ENCODE data around the gene GAP43. TPM values are rescaled to one million over a fixed set of nuclear protein-coding genes. Genes with fewer than 3 reads are reported as not detected.
A peak's percentile ranks its signal among the peaks of the same experiment; 100 is the strongest.

GAP43 gene
- total and polyA plus RNA-seq, 2 of the 13 experiments (the other 11 are each of a cell fraction or from before 2014, with no cell fraction given): not detected

DNA sequence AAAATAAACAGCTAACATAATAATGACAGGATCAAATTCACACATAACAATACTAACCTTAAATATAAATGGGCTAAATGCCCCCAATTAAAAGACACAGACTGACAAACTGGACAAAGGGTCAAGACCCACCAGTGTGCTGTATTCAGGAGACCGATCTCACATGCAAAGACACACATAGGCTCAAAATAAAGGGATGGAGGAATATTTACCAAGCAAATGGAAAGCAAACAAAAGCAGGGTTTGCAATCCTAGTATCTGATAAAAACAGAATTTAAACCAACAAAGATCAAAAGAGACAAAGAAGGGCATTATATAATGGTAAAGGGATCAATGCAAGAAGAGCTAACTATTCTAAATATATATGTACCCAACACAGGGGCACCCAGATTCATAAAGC is 129.7 kb downstream of the GAP43 start (continued):
- peak; percentile 78 for TF ChIP-seq GATAD2A (CRISPR knock-in tag; IDR thresholded peaks at IDR 0.05)
- TF ChIP-seq, protein P1, sequence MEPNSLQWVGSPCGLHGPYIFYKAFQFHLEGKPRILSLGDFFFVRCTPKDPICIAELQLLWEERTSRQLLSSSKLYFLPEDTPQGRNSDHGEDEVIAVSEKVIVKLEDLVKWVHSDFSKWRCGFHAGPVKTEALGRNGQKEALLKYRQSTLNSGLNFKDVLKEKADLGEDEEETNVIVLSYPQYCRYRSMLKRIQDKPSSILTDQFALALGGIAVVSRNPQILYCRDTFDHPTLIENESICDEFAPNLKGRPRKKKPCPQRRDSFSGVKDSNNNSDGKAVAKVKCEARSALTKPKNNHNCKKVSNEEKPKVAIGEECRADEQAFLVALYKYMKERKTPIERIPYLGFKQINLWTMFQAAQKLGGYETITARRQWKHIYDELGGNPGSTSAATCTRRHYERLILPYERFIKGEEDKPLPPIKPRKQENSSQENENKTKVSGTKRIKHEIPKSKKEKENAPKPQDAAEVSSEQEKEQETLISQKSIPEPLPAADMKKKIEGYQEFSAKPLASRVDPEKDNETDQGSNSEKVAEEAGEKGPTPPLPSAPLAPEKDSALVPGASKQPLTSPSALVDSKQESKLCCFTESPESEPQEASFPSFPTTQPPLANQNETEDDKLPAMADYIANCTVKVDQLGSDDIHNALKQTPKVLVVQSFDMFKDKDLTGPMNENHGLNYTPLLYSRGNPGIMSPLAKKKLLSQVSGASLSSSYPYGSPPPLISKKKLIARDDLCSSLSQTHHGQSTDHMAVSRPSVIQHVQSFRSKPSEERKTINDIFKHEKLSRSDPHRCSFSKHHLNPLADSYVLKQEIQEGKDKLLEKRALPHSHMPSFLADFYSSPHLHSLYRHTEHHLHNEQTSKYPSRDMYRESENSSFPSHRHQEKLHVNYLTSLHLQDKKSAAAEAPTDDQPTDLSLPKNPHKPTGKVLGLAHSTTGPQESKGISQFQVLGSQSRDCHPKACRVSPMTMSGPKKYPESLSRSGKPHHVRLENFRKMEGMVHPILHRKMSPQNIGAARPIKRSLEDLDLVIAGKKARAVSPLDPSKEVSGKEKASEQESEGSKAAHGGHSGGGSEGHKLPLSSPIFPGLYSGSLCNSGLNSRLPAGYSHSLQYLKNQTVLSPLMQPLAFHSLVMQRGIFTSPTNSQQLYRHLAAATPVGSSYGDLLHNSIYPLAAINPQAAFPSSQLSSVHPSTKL (CRISPR knock-in tag; IDR thresholded peaks at IDR 0.05): peak; percentile 73
- TF ChIP-seq POGZ (CRISPR knock-in tag; IDR thresholded peaks at IDR 0.05): 0 out of 2 replicates have a peak, but pooled peaks have one; percentile 47
- TF ChIP-seq ONECUT2 (CRISPR knock-in tag; IDR thresholded peaks at IDR 0.05): peak; percentile 79

DNA sequence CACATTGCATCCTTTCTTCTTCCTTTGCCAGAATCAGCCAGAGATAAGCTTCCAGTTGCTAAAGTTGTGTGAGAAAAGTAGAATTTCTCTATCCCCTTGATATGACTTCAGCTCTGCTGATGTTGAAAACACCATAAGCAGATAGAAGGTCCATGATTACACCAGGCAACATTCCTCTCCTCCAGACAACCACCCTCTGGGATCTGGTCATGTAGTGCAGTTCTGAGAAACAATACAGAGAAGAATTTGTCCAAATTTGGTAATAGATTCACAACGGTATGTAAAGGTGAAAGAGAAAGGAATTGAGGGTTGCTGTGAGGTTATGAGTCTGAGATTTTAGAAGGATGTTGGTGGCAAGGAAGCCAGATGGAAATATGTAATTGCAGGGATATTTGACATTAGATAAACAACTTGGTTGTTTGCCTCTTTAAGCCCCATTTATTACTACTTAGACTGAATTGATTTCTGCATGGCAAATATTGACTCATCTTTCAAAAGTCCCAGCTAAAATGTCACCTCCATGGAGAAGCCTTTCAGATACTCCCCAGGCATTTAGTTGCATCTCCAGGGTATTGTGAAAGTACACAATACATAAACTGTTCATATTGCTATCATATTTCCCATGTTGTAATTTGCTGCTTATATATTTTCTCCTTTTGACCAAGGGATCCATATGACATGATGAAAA is 134.9 kb downstream of the GAP43 start:
- CTCF ChIA-PET (ENCODE audit: low intra/inter-chr PET ratio, low total read pairs): no interaction called here
- POLR2A ChIA-PET: no interaction called here
- peak; percentile 70 for ATAC-seq
- Histone ChIP-seq H3K27ac (ENCODE audit: extremely low read length, insufficient read depth, low read length) (no peak overlapping the region), H3K9ac (ENCODE audit: insufficient read depth, low read depth, low read length) (no peak overlapping the region), H3K4me2 (ENCODE audit: low read depth, low read length) (no peak overlapping the region), H4K20me1 (ENCODE audit: insufficient read depth, low read length) (no peaks in the 10 kb centered on the region), H3K9me3 (ENCODE audit: low read length) (no peaks in the 10 kb centered on the region; the same call in 1 of the 2 replicates), H3K36me3 (replicated peaks in 1 of 2; ENCODE audit: control insufficient read depth in 1 of 2, insufficient read depth in 2 of 2, low read length in 2 of 2) (no peaks in the 10 kb centered on the region), H2AFZ (ENCODE audit: low read length) (no peak overlapping the region), H3K4me3 (replicated peaks in 1 of 3; ENCODE audit: insufficient read depth in 1 of 3, low read depth in 2 of 3, low read length in 3 of 3) (no peak overlapping the region), H3K27me3 (ENCODE audit: control insufficient read depth in 1 of 2, insufficient read depth in 2 of 2, low read length in 2 of 2) (no peaks in the 10 kb centered on the region), H3K79me2 (ENCODE audit: insufficient read depth, low read length) (no peaks in the 10 kb centered on the region), H3K4me1 (ENCODE audit: insufficient read depth, low read length) (peaks cover 19% of the 10 kb centered on the region)
- intact Hi-C loops (cut with micrococcal nuclease; ENCODE audit: unreplicated experiment): no loop called here
- WGBS (ENCODE audit: low lambda C conversion rate): 55% methylated on average over 1 of the region's 1 CpG
- BruUV-seq (replicated peaks): no TSS peak
- in situ Hi-C loops (cut with HindIII; ENCODE audit: extremely low pct_ligation_motif_present, low pct_unique_long_range_greater_than_20kb): no loop called here
- DNase-seq (ENCODE audit: low spot score): peak; percentile 16
- FAIRE-seq: no peak
- TF ChIP-seq ELF1 (CRISPR knock-in tag; IDR thresholded peaks at IDR 0.05) (no peak), ZNF598 (CRISPR knock-in tag; IDR thresholded peaks at IDR 0.05; ENCODE audit: borderline replicate concordance) (no peak), PHF5A (CRISPR knock-in tag; IDR thresholded peaks at IDR 0.05; ENCODE audit: low read depth, unreplicated experiment) (no peak), ZNF879 (CRISPR knock-in tag; IDR thresholded peaks at IDR 0.05) (no peak), RXRA (CRISPR knock-in tag; IDR thresholded peaks at IDR 0.05) (no peak), ZNF543 (CRISPR knock-in tag; IDR thresholded peaks at IDR 0.05) (no peak), ZNF263 (CRISPR knock-in tag; IDR thresholded peaks at IDR 0.05) (no peak), ONECUT2 (CRISPR knock-in tag; IDR thresholded peaks at IDR 0.05) (peak; percentile 62), ARNT2 (CRISPR knock-in tag; IDR thresholded peaks at IDR 0.05; ENCODE audit: low read depth) (no peak), TAF1 (CRISPR knock-in tag; IDR thresholded peaks at IDR 0.05) (no peak), CENPT (CRISPR knock-in tag; IDR thresholded peaks at IDR 0.05; ENCODE audit: low read depth) (no peak), SIN3B (IDR thresholded peaks at IDR 0.05; ENCODE audit: low read length) (no peak), ZNF235 (CRISPR knock-in tag; IDR thresholded peaks at IDR 0.05; ENCODE audit: borderline replicate concordance) (no peak)
- TF ChIP-seq, protein P2, sequence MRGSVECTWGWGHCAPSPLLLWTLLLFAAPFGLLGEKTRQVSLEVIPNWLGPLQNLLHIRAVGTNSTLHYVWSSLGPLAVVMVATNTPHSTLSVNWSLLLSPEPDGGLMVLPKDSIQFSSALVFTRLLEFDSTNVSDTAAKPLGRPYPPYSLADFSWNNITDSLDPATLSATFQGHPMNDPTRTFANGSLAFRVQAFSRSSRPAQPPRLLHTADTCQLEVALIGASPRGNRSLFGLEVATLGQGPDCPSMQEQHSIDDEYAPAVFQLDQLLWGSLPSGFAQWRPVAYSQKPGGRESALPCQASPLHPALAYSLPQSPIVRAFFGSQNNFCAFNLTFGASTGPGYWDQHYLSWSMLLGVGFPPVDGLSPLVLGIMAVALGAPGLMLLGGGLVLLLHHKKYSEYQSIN (CRISPR knock-in tag; IDR thresholded peaks at IDR 0.05; ENCODE audit: borderline replicate concordance): no peak
- TF ChIP-seq, protein P3, sequence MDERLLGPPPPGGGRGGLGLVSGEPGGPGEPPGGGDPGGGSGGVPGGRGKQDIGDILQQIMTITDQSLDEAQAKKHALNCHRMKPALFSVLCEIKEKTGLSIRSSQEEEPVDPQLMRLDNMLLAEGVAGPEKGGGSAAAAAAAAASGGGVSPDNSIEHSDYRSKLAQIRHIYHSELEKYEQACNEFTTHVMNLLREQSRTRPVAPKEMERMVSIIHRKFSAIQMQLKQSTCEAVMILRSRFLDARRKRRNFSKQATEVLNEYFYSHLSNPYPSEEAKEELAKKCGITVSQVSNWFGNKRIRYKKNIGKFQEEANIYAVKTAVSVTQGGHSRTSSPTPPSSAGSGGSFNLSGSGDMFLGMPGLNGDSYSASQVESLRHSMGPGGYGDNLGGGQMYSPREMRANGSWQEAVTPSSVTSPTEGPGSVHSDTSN (CRISPR knock-in tag; IDR thresholded peaks at IDR 0.05): no peak
